ENCODE data around the gene UQCC5. TPM values are rescaled to one million over a fixed set of nuclear protein-coding genes. Genes with fewer than 3 reads are reported as not detected.

UQCC5 gene
- total RNA-seq, 4 donors from 2014 or later: 0.32 to 5.1 (median 1.9) TPM

- peaks cover 0 to 93% (median 38%) of the 10 kb centered on the region in 3 donors for H3K36me3 ChIP-seq
- DNase-seq: no peak
- no peaks in the 10 kb centered on the region for H3K9me3 ChIP-seq
- no peak overlapping the region for H3K4me3 ChIP-seq
- H3K27me3 ChIP-seq: no peaks in the 10 kb centered on the region
- intact Hi-C loops (cut with DNase I): no loop called here
- no peak overlapping the region for H3K27ac ChIP-seq
- peaks cover 0 to 17% (median 0%) of the 10 kb centered on the region in 3 donors for H3K4me1 ChIP-seq
- no peak for TF ChIP-seq POLR2A (IDR thresholded peaks at IDR 0.05)
- TF ChIP-seq CTCF (IDR thresholded peaks at IDR 0.05): no peak
- WGBS, 2 donors: 93 to 95% methylated on average over 4 to 5 of the region's 5 CpGs
Observed at GRCh38 chr3:52554026-52554755, 17.8 kb downstream of the UQCC5 start.

GRCh38 chr3:52555056-52555455 lies 18.7 kb downstream of the UQCC5 start:
- TF ChIP-seq POLR2A (IDR thresholded peaks at IDR 0.05) (no peak), CTCF (IDR thresholded peaks at IDR 0.05) (no peak)
- intact Hi-C loops (cut with DNase I): no loop called here
- H3K36me3 ChIP-seq: peaks cover 0 to 93% (median 37%) of the 10 kb centered on the region in 3 donors

GRCh38 chr3:52557011-52557960 lies 20.9 kb downstream of the UQCC5 start:
- no peak for TF ChIP-seq CTCF (IDR thresholded peaks at IDR 0.05)
- TF ChIP-seq POLR2A (IDR thresholded peaks at IDR 0.05): no peak
- peaks cover 0 to 27% (median 0%) of the 10 kb centered on the region in 3 donors for H3K4me1 ChIP-seq
- H3K9me3 ChIP-seq: no peaks in the 10 kb centered on the region
- no peak overlapping the region for H3K27ac ChIP-seq
- 78 to 81% methylated on average over 9 of the region's 9 CpGs for WGBS, 2 donors
- H3K27me3 ChIP-seq: no peaks in the 10 kb centered on the region
- no peak for DNase-seq
- peaks cover 0 to 93% (median 22%) of the 10 kb centered on the region in 3 donors for H3K36me3 ChIP-seq
- H3K4me3 ChIP-seq: no peak overlapping the region
- intact Hi-C loops (cut with DNase I): no loop called here

More at GRCh38 chr3:52555056-52555455, 18.7 kb downstream of the UQCC5 start:
- 100% methylated on average over 1 of the region's 1 CpG for WGBS, 2 donors
- no peak for DNase-seq
- Histone ChIP-seq H3K4me1 (peaks cover 0 to 17% (median 0%) of the 10 kb centered on the region in 3 donors), H3K27ac (no peak overlapping the region), H3K27me3 (no peaks in the 10 kb centered on the region), H3K4me3 (no peak overlapping the region), H3K9me3 (no peaks in the 10 kb centered on the region)

GRCh38 chr3:52558436-52558835 lies 22.0 kb downstream of the UQCC5 start:
- H3K27ac ChIP-seq: no peak overlapping the region
- no peaks in the 10 kb centered on the region for H3K27me3 ChIP-seq
- DNase-seq: no peak
- intact Hi-C loops (cut with DNase I): no loop called here
- H3K36me3 ChIP-seq: peaks cover 0 to 93% (median 18%) of the 10 kb centered on the region in 3 donors
- no peak overlapping the region for H3K4me3 ChIP-seq
- WGBS, 2 donors: 94% methylated on average over 5 of the region's 5 CpGs
- peaks cover 0 to 27% (median 0%) of the 10 kb centered on the region in 3 donors for H3K4me1 ChIP-seq
- TF ChIP-seq CTCF (IDR thresholded peaks at IDR 0.05): no peak
- TF ChIP-seq POLR2A (IDR thresholded peaks at IDR 0.05): no peak
- H3K9me3 ChIP-seq: no peaks in the 10 kb centered on the region
